Stimulated activated naive B cell treated with anti-CD40 and anti-IgM and Interleukin-4, amounts not matched to agents 10 μg/mL and 1 μg/mL and 100 μg/mL, for 72 hours (primary cell): ENCODE measurements around the gene CKLF.

Source experiments
- ATAC-seq, 2 donors: fragments of 150-1000 bp; cut with Tn5 transposase; replicated peaks; 2 replicates each; pipeline ENCODE4 v1.10.0; 2021; ENCODE audit warnings: moderate library complexity in 1 of 2
- DNase-seq: peaks from one replicate; pipeline ENCODE4 v3.0.0; 2021
- H3K27ac Mint-ChIP-seq: one replicate; pipeline ENCODE4 v1.8.0; 2022; ENCODE audit warnings: mild to moderate bottlenecking, mixed read lengths
- H3K27me3 Mint-ChIP-seq, 2 donors: one replicate each; pipeline ENCODE4 v1.8.0; 2022; ENCODE audit warnings: mixed read lengths in 2 of 2
- H3K36me3 Mint-ChIP-seq, 2 donors: one replicate each; pipeline ENCODE4 v1.8.0; 2022; ENCODE audit warnings: mixed read lengths in 2 of 2, mild to moderate bottlenecking in 1 of 2
- H3K4me1 Mint-ChIP-seq, 2 donors: one replicate each; pipeline ENCODE4 v1.8.0; 2022; ENCODE audit warnings: mixed read lengths in 2 of 2, mild to moderate bottlenecking in 1 of 2
- H3K4me3 Mint-ChIP-seq, 2 donors: one replicate each; pipeline ENCODE4 v1.8.0; 2022; ENCODE audit warnings: mild to moderate bottlenecking in 2 of 2, mixed read lengths in 2 of 2, moderate library complexity in 1 of 2
- H3K9me3 Mint-ChIP-seq, 2 donors: one replicate each; pipeline ENCODE4 v1.8.0; 2022; ENCODE audit warnings: mixed read lengths in 2 of 2, mild to moderate bottlenecking in 1 of 2

CKLF gene

DNA sequence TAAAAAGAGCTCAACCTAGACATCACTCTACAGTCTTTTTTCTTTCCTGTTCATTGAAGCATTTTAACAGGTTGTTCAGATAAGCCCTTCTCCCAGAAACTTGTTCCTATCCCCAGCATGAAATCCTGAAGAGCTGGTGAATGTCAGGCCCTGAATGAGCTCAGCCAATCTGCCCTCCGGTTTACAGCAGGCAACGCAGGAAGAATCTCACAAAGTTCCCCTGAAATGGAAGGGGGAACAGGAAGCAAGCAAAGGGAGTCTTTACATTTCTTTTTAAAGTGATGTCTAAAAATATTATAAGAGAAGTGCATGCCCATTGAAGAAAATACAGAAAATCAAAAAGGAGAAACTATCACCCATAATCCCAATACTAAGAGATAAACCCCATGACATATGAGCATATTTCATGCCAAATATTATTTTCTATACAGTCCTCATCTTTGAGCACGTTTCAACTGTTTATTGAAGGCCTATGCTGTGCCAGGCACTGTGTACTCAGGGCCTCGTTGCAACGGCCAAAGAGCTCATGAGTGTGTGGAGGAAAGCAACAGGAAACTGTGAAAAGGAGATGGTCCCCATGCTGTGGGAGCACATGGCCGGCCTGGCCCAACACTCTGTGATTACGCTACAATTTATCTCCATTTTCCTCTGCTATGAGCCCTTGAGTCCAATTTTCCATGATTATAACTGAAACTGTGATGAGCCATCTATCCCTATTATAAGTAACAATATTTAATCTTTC is 8.2 kb upstream of the CKLF start:
- Mint-ChIP-seq H3K27me3 (no peaks in the 10 kb centered on the region), H3K4me3 (peak overlapping the region in 1 of 2 donors; percentile 22), H3K4me1 (peaks cover 48 to 69% of the 10 kb centered on the region in 2 donors), H3K27ac (peak overlapping the region; percentile 63), H3K9me3 (no peaks in the 10 kb centered on the region), H3K36me3 (no peaks in the 10 kb centered on the region)
- no peak for DNase-seq
- peak in 1 of 2 donors; percentile 33 for ATAC-seq

GRCh38 chr16:66547101-66547989 is 5.0 kb upstream of the CKLF start:
- ATAC-seq (no peak), DNase-seq (no peak)
- Mint-ChIP-seq H3K4me1 (peaks cover 54 to 72% of the 10 kb centered on the region in 2 donors), H3K36me3 (peaks cover under 1 to 2% of the 10 kb centered on the region in 2 donors), H3K9me3 (peaks cover 0 to under 1% of the 10 kb centered on the region in 2 donors), H3K4me3 (no peak overlapping the region), H3K27me3 (peaks cover 0 to 2% of the 10 kb centered on the region in 2 donors), H3K27ac (no peak overlapping the region)

DNA sequence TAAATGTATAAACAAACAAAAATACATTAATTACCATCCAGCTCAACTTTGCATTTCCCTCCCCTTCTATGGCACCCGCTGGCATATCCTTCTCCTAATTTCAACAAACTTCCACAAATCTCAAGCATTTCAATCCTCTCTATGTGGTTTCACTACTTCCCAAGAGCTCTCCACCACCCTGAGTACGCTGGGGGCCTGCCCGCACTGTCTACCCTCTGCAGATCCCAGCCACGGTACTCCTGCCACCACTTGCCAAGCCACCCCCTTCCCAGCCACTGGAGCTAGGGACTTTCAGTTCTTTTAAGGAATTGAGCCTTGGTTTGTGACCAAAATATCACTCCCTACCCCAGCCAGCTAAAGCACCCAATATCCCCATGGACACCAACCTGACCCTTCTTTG is 4.3 kb upstream of the CKLF start:
- DNase-seq (no peak), ATAC-seq (no peak)
- H3K27me3 Mint-ChIP-seq = peaks cover 0 to 5% of the 10 kb centered on the region in 2 donors
- peaks cover 56 to 79% of the 10 kb centered on the region in 2 donors for H3K4me1 Mint-ChIP-seq
- peaks cover 2 to 4% of the 10 kb centered on the region in 2 donors for H3K36me3 Mint-ChIP-seq
- no peak overlapping the region for H3K4me3 Mint-ChIP-seq
- peaks cover 0 to 2% of the 10 kb centered on the region in 2 donors for H3K9me3 Mint-ChIP-seq
- H3K27ac Mint-ChIP-seq = peak overlapping the region; percentile 43

DNA sequence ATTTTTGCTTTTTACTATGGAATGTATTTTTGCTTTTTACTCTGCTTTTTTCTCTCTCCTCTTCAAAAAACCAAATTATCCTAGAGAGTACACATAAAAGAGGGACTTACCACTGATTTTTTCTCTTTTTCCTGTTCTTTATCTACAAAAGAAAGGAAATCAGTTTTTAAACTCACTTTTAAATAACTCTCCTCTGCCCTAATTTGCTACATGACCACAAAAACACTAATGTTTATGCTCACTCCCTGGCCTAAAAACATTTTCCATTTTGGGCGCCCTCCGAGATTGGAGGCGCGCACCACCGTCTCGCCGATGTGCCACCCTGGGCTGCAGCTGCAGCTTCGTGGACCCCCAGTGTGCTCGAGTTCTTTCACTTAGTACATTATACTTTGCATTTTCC is 3.5 kb upstream of the CKLF start:
- peak overlapping the region; percentile 88 for H3K27ac Mint-ChIP-seq
- no peak for ATAC-seq
- no peak for DNase-seq
- H3K4me3 Mint-ChIP-seq = peak overlapping the region; percentile 77 to 79
- peaks cover 4% of the 10 kb centered on the region in 2 donors for H3K36me3 Mint-ChIP-seq
- peaks cover 0 to 2% of the 10 kb centered on the region in 2 donors for H3K9me3 Mint-ChIP-seq
- H3K4me1 Mint-ChIP-seq = peaks cover 59 to 82% of the 10 kb centered on the region in 2 donors
- H3K27me3 Mint-ChIP-seq = peaks cover 0 to 5% of the 10 kb centered on the region in 2 donors

DNA sequence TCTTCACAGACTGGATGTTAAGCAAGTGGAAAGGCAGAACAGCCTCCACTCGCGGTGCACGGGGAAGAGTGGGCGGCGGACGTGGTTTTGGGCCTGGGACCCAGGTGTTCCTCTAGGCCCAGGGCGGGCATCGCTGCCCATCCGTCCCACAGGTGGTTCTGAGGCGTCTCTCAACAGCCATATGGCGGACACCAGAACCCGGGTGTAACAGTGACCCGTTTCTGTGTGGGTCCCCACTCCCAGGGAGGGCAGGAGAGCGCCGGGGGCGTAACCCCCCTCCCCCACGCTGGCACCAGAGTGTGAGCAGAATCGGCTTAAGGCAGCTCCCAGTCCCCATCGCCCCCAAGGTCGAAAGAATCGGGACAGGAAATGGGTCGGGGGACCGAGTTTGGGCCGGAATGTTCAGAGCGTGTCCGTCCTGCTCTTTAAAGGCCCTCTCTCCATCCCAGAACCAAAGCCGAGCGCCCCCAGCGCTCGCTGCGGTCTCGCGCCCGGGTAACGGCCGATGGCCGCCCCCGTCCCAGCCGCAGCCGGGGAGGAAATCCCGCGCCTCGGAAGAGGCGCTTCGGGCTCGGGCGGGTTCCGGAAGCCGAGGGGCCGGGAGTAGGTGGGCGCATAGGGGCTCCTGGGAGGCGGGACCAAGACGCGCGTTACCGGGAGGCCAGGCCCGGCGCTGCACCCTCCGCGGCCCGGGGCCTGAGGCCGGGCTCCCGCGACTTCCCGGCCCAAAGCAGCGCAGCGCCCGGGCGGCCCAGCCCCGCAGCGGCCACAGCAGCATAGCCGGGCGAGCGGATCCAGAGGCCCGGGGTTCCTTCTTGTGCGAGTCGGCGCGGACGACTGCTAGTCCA is 2.9 kb upstream of the CKLF start, which contains the start of gene TK2:
TSS of gene TK2 (minus strand) at position 839 of the 848 bp plus-strand sequence. CDS start at position 778, 61 bp downstream.
- peaks cover 0 to 5% of the 10 kb centered on the region in 2 donors for H3K27me3 Mint-ChIP-seq
- H3K36me3 Mint-ChIP-seq = peaks cover 4 to 7% of the 10 kb centered on the region in 2 donors
- H3K4me1 Mint-ChIP-seq = peaks cover 58 to 82% of the 10 kb centered on the region in 2 donors
- peak; percentile 33 for DNase-seq
- peak within 1 kb of the TSS; percentile 78 to 79 for H3K4me3 Mint-ChIP-seq
- peak; percentile 30 to 35 for ATAC-seq
- H3K27ac Mint-ChIP-seq = peak within 1 kb of the TSS; percentile 88
- peaks cover 0 to 2% of the 10 kb centered on the region in 2 donors for H3K9me3 Mint-ChIP-seq

GRCh38 chr16:66551348-66551759 is 1.0 kb upstream of the CKLF start:
- H3K4me1 Mint-ChIP-seq = peaks cover 70 to 88% of the 10 kb centered on the region in 2 donors
- ATAC-seq = peak; percentile 31 to 38
- peaks cover 10 to 23% of the 10 kb centered on the region in 2 donors for H3K36me3 Mint-ChIP-seq
- peak overlapping the region; percentile 95 to 97 for H3K4me3 Mint-ChIP-seq
- H3K9me3 Mint-ChIP-seq = peaks cover 0 to 2% of the 10 kb centered on the region in 2 donors
- peak; percentile 43 for DNase-seq
- peaks cover 0 to 5% of the 10 kb centered on the region in 2 donors for H3K27me3 Mint-ChIP-seq
- peak overlapping the region; percentile 97 for H3K27ac Mint-ChIP-seq

GRCh38 chr16:66551788-66552285 is 539 bp upstream of the CKLF start:
- H3K27ac Mint-ChIP-seq = peak overlapping the region; percentile 97
- DNase-seq (no peak), ATAC-seq (peak; percentile 6 to 12)
- H3K36me3 Mint-ChIP-seq = peaks cover 10 to 23% of the 10 kb centered on the region in 2 donors
- peak overlapping the region; percentile 95 to 97 for H3K4me3 Mint-ChIP-seq
- peaks cover 69 to 83% of the 10 kb centered on the region in 2 donors for H3K4me1 Mint-ChIP-seq
- H3K27me3 Mint-ChIP-seq = peaks cover 0 to 5% of the 10 kb centered on the region in 2 donors
- H3K9me3 Mint-ChIP-seq = peaks cover 0 to 2% of the 10 kb centered on the region in 2 donors

DNA sequence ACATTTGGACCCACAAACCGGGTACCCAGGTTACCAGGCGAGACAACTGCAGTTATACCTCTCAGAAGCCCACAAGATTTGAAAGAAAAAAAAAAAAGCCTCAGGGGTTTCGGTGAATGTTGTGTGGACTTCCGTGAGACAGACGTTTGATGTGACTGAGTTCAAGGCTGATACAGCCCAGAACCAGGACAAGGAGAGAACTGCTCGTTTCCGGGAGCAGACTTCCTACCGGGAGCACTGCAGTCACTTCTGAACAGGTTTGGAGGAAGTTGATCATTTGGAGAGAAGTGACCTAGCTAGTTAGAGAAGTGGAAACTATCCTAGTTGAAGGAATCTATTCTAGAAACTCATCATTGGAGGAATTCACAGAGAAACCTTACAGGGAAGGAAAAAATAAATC is 847 bp downstream of the CKLF start:
- peaks cover 0 to 2% of the 10 kb centered on the region in 2 donors for H3K9me3 Mint-ChIP-seq
- H3K4me3 Mint-ChIP-seq = peak overlapping the region; percentile 95 to 97
- H3K27ac Mint-ChIP-seq = no peak overlapping the region
- no peak for ATAC-seq
- H3K36me3 Mint-ChIP-seq = peaks cover 13 to 29% of the 10 kb centered on the region in 2 donors
- peaks cover 59 to 75% of the 10 kb centered on the region in 2 donors for H3K4me1 Mint-ChIP-seq
- peaks cover 0 to 5% of the 10 kb centered on the region in 2 donors for H3K27me3 Mint-ChIP-seq
- DNase-seq = no peak

- H3K4me3 Mint-ChIP-seq = no peak overlapping the region
- no peak overlapping the region for H3K27ac Mint-ChIP-seq
- DNase-seq (no peak), ATAC-seq (no peak)
- H3K9me3 Mint-ChIP-seq = peaks cover 0 to 2% of the 10 kb centered on the region in 2 donors
- peaks cover 53 to 67% of the 10 kb centered on the region in 2 donors for H3K4me1 Mint-ChIP-seq
- peaks cover 0 to 5% of the 10 kb centered on the region in 2 donors for H3K27me3 Mint-ChIP-seq
- peaks cover 13 to 31% of the 10 kb centered on the region in 2 donors for H3K36me3 Mint-ChIP-seq
Measured at GRCh38 chr16:66554021-66554420, 1.6 kb downstream of the CKLF start.

DNA sequence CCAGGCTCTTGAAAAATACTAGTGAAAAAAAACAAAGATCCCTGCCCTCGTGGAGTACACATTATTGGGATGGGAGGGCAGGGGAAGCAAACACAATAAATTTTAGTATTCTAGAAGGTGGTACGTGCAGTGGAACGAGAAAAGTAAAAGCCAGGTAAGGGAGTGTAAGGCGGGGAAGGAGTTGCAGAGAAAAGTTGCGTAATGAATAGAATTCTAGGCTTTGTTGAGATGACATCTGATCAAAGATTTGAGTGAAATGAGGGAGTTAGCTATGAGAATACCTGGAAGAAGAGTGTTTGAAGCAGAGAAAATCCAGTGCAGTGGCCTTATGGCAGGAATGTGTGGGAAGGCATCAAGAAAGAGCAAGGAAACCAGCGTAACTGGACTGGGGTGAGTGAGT is 2.1 kb downstream of the CKLF start:
- H3K4me1 Mint-ChIP-seq = peaks cover 49 to 63% of the 10 kb centered on the region in 2 donors
- DNase-seq (no peak), ATAC-seq (no peak)
- H3K27ac Mint-ChIP-seq = no peak overlapping the region
- peaks cover 13 to 32% of the 10 kb centered on the region in 2 donors for H3K36me3 Mint-ChIP-seq
- peaks cover 0 to 2% of the 10 kb centered on the region in 2 donors for H3K9me3 Mint-ChIP-seq
- peaks cover 0 to 5% of the 10 kb centered on the region in 2 donors for H3K27me3 Mint-ChIP-seq
- H3K4me3 Mint-ChIP-seq = no peak overlapping the region

DNA sequence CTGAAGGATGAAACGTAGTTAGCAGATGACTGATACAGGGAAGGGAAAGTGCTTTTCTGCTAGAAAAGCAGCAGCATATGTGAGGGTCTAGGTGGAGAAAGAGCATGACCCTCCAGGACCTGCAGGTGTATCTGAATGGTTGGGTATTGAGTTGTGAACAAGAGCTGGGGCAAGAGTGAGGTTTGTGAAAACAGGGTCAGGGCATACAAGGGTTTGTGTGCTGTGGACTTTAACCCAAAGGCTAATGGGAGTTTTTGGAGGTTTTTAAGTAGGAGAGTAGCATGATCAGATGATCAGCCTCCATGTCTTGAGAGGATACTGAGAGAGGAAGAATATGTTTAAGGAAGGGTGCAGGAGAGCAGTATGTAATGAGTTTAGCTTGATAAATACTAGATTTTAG is 7.7 kb downstream of the CKLF start:
- H3K27me3 Mint-ChIP-seq = no peaks in the 10 kb centered on the region

DNA sequence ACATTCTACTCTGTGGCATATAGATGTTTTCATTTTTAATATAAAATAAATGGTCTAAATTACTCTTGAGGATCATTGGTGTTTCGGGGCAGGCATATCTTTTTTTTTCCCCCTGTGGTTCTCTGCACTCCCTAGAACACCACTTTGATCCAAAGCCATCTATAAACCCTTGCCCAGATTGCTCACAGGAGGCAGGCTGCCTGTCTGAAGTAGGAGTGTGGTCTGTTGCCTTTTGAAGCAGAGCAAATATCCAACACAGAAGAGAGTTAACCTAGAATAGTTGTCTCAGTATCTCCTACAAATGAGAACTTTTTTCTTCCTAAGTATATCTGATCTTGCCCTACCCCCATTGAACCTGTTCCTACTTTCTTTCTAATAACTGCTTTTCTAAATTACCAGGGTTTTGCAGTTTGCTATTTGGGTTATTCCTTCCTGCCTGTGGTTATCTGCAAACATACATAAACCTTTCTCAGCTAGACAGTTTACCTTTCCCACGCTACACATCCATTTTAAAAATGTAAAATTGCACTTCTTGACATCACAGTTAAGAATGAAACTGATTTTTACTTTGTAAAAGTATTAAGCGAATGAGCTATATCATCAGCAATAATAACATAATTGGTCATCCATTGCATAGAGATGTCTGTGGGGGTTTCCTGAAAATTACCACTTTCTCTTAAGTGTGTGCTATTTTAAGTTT is 9.2 kb downstream of the CKLF start:
- Mint-ChIP-seq H3K4me3 (no peak overlapping the region), H3K27ac (no peak overlapping the region)
- ATAC-seq = no peak

More for the DNA sequence above, 7.7 kb downstream of the CKLF start:
- no peaks in the 10 kb centered on the region for H3K9me3 Mint-ChIP-seq
- no peak overlapping the region for H3K4me3 Mint-ChIP-seq
- peaks cover 20 to 41% of the 10 kb centered on the region in 2 donors for H3K36me3 Mint-ChIP-seq
- no peak overlapping the region for H3K27ac Mint-ChIP-seq
- peaks cover 34 to 35% of the 10 kb centered on the region in 2 donors for H3K4me1 Mint-ChIP-seq
- no peak for ATAC-seq
- DNase-seq = no peak

DNA sequence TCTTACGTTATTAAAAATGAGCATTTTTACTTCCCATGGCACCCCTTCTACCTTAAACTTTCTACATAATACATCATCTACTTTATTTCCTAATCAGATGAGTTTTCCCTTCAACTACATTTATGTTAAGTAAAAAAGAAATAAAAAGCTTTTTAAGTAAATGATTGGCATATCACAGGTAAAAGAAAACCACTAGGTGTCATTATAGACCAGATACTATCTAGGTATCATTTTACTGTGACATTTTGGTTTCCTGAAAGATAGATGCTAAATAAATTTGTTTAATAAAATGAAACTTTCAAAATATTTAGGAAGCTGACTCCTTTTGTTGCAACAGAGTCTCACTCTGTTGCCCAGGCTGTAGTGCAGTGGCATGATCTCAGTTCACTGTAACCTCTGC is 10.0 kb downstream of the CKLF start:
- Mint-ChIP-seq H3K36me3 (peaks cover 28 to 43% of the 10 kb centered on the region in 2 donors), H3K27me3 (no peaks in the 10 kb centered on the region), H3K27ac (no peak overlapping the region), H3K4me1 (peaks cover 18 to 22% of the 10 kb centered on the region in 2 donors), H3K9me3 (no peaks in the 10 kb centered on the region), H3K4me3 (no peak overlapping the region)
- no peak for ATAC-seq
- no peak for DNase-seq

More for the DNA sequence above, 9.2 kb downstream of the CKLF start:
- Mint-ChIP-seq H3K27me3 (no peaks in the 10 kb centered on the region), H3K9me3 (no peaks in the 10 kb centered on the region), H3K36me3 (peaks cover 21 to 36% of the 10 kb centered on the region in 2 donors), H3K4me1 (peaks cover 21 to 22% of the 10 kb centered on the region in 2 donors)
- no peak for DNase-seq
